HL-60/S4 (cell line): Measurements from ENCODE around the gene MTREX.

Experiments used
- in situ Hi-C: fragments of 300-500 bp; cut with MboI; formaldehyde crosslinking; loops from 2 replicates; pipeline ENCODE4 v1.14.3; 2022; ENCODE audit warnings: low sequenced_read_pairs

Gene MTREX

GRCh38 chr5:55467862-55468551 lies 160.2 kb downstream of the MTREX start:
- in situ Hi-C loops = no loop called here

- in situ Hi-C loops = no loop called here
These were observed 162.1 kb downstream of the MTREX start for GRCh38 chr5:55469839-55470238.

- in situ Hi-C loops = no loop called here
These were observed 162.5 kb downstream of the MTREX start for GRCh38 chr5:55470282-55470681.

- in situ Hi-C loops = no loop called here
These were observed 163.7 kb downstream of the MTREX start for GRCh38 chr5:55471468-55471867.

- in situ Hi-C loops = no loop called here
These were observed 164.9 kb downstream of the MTREX start for GRCh38 chr5:55472642-55473041.
